Fibroblast of villous mesenchyme (primary cell): ENCODE measurements around the gene ITGB7. TPM values are rescaled to one million over a fixed set of nuclear protein-coding genes. Genes with fewer than 3 reads are reported as not detected.
A peak's percentile ranks its signal among the peaks of the same experiment; 100 is the strongest.

Source experiments
- DNase-seq: peaks from one replicate; pipeline ENCODE4 v3.0.0-alpha.2; 2010; ENCODE audit warnings: low read depth
- H3K4me3 ChIP-seq: 2 replicates; pipeline ENCODE4 v1.5.1; 2011; ENCODE audit warnings: low read depth, mild to moderate bottlenecking, low read length
- CTCF ChIP-seq: IDR thresholded peaks from 2 replicates; pipeline ENCODE4 v1.5.1; 2012; ENCODE audit warnings: low read depth, mild to moderate bottlenecking, low read length; ENCODE audit not compliant: insufficient read depth
- total RNA-seq: library from RNA; depleted of rRNA; stranded (reverse); fragments of >200 nt; gene quantifications from 2 replicates; pipeline ENCODE4 v1.2.3, GENCODE V29; 2012

ITGB7 gene
- under 0.01 TPM in 1 of 2 replicates, not detected in the other for total RNA-seq

DNA sequence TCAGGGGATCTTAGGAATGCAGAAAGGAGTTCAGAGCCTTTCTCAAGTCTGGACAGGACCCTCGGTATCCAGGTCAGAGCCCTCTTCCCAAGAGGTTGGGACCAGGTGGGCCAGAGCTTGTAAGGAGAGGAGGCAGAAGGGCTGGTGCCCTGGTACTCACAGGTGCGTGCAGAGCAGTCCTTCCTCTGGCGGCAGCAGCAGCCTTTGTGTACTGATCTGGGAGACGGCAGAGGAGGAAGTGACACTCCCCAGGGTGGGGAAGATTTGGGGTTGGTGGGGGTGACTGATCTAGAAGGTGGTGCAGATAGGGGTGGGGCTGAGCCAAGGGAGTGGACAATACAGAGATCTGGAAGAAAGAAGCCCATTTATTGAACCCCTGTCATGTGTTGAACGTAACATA, at the start of gene ITGB7:
Gene ITGB7 (minus strand): TSS at position 210 of the 400 bp plus-strand sequence. CDS start 6,808 bp downstream, outside the sequence.
- DNase-seq, result no peak
- no peak within 1 kb of the TSS for H3K4me3 ChIP-seq
- no peak for TF ChIP-seq CTCF

GRCh38 chr12:53255996-53256395, 48.9 kb upstream of the ITGB7 start:
- no peak for TF ChIP-seq CTCF
- no peak for DNase-seq
- no peak overlapping the region for H3K4me3 ChIP-seq

GRCh38 chr12:53254816-53255545, 47.9 kb upstream of the ITGB7 start:
- no peak overlapping the region for H3K4me3 ChIP-seq
- TF ChIP-seq CTCF, result no peak
- no peak for DNase-seq

DNA sequence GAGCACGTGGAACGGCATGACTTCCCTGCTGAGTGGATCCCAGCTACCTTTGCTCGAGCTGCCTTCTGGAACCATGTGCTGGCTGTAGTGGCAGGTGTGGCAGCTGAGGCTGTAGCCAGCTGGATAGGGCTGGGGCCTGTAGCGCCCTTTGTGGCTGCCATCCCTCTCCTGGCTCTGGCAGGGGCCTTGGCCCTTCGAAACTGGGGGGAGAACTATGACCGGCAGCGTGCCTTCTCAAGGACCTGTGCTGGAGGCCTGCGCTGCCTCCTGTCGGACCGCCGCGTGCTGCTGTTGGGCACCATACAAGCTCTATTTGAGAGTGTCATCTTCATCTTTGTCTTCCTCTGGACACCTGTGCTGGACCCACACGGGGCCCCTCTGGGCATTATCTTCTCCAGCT, 46.2 kb upstream of the ITGB7 start:
- no peak for TF ChIP-seq CTCF
- DNase-seq, result no peak
- H3K4me3 ChIP-seq, result no peak overlapping the region

DNA sequence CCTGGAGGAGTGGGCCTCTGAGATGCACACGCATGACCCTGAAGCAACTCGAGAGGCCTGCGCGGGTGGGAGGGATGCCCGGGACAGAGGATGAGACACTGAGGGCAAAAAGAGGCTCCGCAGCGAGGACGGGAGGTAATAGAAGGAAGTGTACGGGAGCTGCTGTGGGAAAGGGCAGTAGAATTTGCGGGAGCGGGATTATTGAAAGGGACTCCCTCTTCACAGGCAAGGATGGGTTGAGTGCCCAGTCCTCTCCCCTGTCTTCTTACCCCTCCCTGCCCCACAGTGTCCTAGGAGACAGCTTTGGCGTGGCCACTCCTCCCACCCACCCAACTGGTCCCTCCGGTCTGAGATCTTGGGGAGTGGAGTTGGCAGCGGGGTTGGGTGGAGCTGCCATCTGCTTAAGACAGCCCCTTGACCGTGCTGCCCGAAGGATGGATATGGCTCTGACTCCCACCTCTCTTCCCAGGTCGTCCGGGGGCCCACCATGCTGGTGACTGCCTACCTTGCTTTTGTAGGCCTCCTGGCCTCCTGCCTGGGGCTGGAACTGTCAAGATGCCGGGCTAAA, 45.4 kb upstream of the ITGB7 start:
- TF ChIP-seq CTCF, result no peak
- DNase-seq, result no peak
- peak overlapping the region; percentile 78 for H3K4me3 ChIP-seq

DNA sequence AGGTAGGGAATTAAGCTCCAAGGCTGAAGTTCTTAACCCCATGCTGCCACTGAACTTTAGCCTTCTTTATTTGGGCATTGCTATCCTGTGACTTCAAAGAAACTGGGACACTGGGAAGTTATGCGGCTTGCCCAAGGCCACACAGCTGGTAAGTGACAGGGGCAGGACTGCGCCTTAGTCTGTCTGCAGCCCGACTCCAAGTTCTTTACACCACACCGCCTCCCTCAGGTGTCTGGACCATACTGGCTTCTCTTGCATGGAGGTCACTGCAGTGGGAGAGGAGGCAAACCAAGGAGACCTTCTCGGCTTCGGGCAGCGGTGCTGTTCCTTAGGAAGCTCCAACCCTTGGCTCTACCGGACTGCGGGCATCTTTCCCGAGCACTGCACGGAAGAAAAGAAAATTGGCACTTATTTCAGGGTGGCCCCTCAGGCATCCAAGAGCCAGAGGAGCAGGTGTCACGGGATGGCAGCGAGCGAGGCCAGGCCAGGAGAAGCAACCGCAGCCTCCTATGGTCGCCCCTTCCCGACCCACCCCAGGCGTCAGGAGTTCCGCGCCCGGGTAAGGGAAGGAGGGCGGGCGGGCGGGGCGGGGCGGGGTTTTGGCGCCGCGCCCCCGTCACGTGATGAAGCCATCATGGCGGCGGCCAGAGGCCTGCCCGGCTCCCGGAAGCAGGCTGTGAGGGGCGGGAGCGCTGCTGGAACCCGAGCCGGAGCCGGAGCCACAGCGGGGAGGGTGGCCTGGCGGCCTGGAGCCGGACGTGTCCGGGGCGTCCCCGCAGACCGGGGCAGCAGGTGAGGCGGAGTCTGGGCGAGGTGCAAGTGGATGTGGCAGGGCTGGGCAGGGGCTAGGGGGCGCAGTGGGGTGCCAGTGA, 44.7 kb upstream of the ITGB7 start:
- DNase-seq, result peak; percentile 76
- TF ChIP-seq CTCF, result peak; percentile 30
- H3K4me3 ChIP-seq, result peak overlapping the region; percentile 78
